Measurements from ENCODE around the gene EML1.

EML1 gene

DNA sequence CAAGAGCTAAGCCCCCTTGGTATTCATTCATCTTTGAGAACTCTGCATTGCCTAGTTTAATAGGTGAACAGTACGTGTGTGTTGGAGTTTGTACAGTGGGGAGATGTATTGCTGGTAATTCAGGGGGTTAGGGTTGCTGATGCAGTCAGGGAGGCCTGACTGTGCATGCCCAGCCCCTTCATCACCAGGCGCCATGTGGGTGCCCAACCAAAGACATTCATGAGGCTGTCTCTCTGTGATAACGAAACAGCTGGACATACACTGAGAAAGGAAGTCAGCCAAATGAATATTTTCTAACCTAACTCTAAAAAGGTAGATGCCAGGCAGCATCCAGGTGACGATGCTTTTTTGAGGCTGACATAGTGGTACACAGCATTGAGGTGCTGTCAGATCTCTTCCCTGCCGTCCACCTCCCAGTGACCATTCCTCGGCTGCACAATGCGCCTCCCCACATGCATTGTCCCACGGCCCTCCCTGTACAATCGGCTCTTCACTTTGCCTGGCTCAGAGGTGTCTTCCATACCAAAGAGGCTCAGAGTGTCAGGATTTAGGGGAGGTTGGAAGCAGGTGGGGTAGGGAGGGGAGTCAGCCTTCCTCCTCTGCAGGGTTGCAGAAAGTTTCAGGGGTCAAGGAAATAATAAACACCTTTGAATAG lies 19.0 kb downstream of the EML1 start:
- Mint-ChIP-seq H3K9me3 (no peaks in the 10 kb centered on the region), H3K27ac (no peak overlapping the region), H3K4me3 (no peak overlapping the region), H3K4me1 (no peaks in the 10 kb centered on the region), H3K27me3 (peaks cover 10% of the 10 kb centered on the region), H3K36me3 (no peaks in the 10 kb centered on the region)
- no peak for ATAC-seq (ENCODE audit: low read depth)
- no peak for DNase-seq (ENCODE audit: low spot score in 2 of 2)

DNA sequence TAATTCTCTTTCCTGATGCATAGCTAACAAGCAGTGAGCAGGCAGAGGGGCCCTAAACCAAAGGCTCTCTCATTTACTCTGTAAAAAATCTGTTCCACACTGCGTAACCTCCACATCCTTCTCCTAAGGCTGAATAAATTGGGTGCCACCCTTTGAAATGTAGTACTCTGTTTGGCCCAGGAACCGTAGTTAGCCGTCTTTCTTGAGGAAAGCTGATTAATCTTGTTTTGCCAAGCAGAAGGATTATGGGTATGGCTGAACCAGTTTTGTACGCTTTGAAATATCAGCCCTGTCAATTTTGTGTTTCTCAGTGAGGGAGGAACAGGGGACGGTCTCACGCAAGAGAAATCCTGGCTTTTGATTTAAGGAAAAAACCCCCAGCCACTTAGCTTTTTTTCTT lies 19.7 kb downstream of the EML1 start:
- Mint-ChIP-seq H3K36me3 (no peaks in the 10 kb centered on the region), H3K4me3 (no peak overlapping the region), H3K27ac (no peak overlapping the region), H3K4me1 (no peaks in the 10 kb centered on the region), H3K9me3 (no peaks in the 10 kb centered on the region), H3K27me3 (peaks cover 14% of the 10 kb centered on the region)
- DNase-seq (ENCODE audit: low spot score in 2 of 2) (no peak), ATAC-seq (ENCODE audit: low read depth) (no peak)

GRCh38 chr14:99815696-99816095 lies 22.5 kb downstream of the EML1 start:
- Mint-ChIP-seq H3K27me3 (peaks cover 18% of the 10 kb centered on the region), H3K4me1 (no peaks in the 10 kb centered on the region), H3K4me3 (no peak overlapping the region), H3K9me3 (no peaks in the 10 kb centered on the region), H3K27ac (no peak overlapping the region), H3K36me3 (no peaks in the 10 kb centered on the region)
- DNase-seq (ENCODE audit: low spot score in 2 of 2) (no peak), ATAC-seq (ENCODE audit: low read depth) (no peak)

DNA sequence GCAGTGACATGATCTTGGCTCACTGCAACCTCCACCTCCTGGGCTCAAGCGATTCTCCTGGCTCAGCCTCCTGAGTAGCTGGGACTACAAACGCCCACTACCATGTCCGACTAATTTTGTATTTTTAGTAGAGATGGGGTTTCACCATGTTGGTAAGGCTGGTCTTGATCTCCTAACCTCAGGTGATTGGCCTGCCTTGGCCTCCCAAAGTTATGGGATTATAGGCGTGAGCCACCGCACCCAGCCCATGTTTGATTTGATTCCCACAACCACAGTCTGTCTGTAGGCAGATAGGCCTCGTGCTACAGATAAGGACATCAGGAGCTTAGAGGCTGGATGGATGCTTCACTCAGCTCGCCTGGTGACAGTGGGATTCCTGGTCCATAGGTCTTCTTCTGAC lies 23.0 kb downstream of the EML1 start:
- Mint-ChIP-seq H3K4me1 (no peaks in the 10 kb centered on the region), H3K4me3 (no peak overlapping the region), H3K9me3 (no peaks in the 10 kb centered on the region), H3K27me3 (peaks cover 18% of the 10 kb centered on the region), H3K36me3 (no peaks in the 10 kb centered on the region), H3K27ac (no peak overlapping the region)
- DNase-seq (ENCODE audit: low spot score in 2 of 2), result no peak
- no peak for ATAC-seq (ENCODE audit: low read depth)

GRCh38 chr14:99816642-99817041 lies 23.4 kb downstream of the EML1 start:
- Mint-ChIP-seq H3K27me3 (peaks cover 17% of the 10 kb centered on the region), H3K4me3 (no peak overlapping the region), H3K4me1 (no peaks in the 10 kb centered on the region), H3K27ac (no peak overlapping the region), H3K36me3 (no peaks in the 10 kb centered on the region), H3K9me3 (no peaks in the 10 kb centered on the region)
- no peak for ATAC-seq (ENCODE audit: low read depth)
- no peak for DNase-seq (ENCODE audit: low spot score in 2 of 2)

DNA sequence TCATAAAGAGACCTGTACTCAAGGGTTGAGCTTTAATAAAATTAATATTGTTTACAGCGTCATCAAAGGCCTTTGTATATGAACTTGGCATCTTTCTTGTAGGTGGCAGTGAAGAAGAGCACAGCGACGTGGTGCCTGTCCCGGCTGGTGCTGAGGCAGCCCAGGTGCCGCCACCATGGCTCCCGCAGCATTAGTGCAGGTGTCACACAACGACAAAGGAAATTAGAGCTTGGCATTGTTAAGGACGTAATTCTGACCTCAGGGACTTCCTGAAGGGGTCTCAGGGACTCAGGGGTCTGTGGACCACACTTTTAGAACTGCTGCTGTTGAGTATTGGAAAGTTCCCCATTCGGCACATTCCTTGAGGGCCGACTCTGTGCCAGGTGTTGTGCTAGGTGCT lies 24.1 kb downstream of the EML1 start:
- Mint-ChIP-seq H3K27ac (no peak overlapping the region), H3K36me3 (no peaks in the 10 kb centered on the region), H3K9me3 (no peaks in the 10 kb centered on the region), H3K4me3 (no peak overlapping the region), H3K27me3 (peaks cover 16% of the 10 kb centered on the region), H3K4me1 (no peaks in the 10 kb centered on the region)
- DNase-seq (ENCODE audit: low spot score in 2 of 2) (no peak), ATAC-seq (ENCODE audit: low read depth) (no peak)

GRCh38 chr14:99818503-99819036 lies 25.4 kb downstream of the EML1 start:
- H3K4me1 Mint-ChIP-seq, result no peaks in the 10 kb centered on the region
- H3K4me3 Mint-ChIP-seq, result no peak overlapping the region
- peaks cover 20% of the 10 kb centered on the region for H3K27me3 Mint-ChIP-seq
- DNase-seq (ENCODE audit: low spot score in 2 of 2), result no peak
- no peak for ATAC-seq (ENCODE audit: low read depth)
- H3K27ac Mint-ChIP-seq, result no peak overlapping the region
- no peaks in the 10 kb centered on the region for H3K36me3 Mint-ChIP-seq
- H3K9me3 Mint-ChIP-seq, result no peaks in the 10 kb centered on the region

GRCh38 chr14:99819514-99819913 lies 26.3 kb downstream of the EML1 start:
- peaks cover 20% of the 10 kb centered on the region for H3K27me3 Mint-ChIP-seq
- DNase-seq (ENCODE audit: low spot score in 2 of 2), result no peak

GRCh38 chr14:99820702-99821331 lies 27.6 kb downstream of the EML1 start:
- H3K4me1 Mint-ChIP-seq, result no peaks in the 10 kb centered on the region
- DNase-seq (ENCODE audit: low spot score in 2 of 2) (no peak), ATAC-seq (ENCODE audit: low read depth) (no peak)
- no peak overlapping the region for H3K4me3 Mint-ChIP-seq
- H3K27ac Mint-ChIP-seq, result no peak overlapping the region
- H3K9me3 Mint-ChIP-seq, result no peaks in the 10 kb centered on the region
- peaks cover 19% of the 10 kb centered on the region for H3K27me3 Mint-ChIP-seq
- H3K36me3 Mint-ChIP-seq, result no peaks in the 10 kb centered on the region

More at GRCh38 chr14:99819514-99819913, 26.3 kb downstream of the EML1 start:
- no peak overlapping the region for H3K4me3 Mint-ChIP-seq
- no peaks in the 10 kb centered on the region for H3K4me1 Mint-ChIP-seq
- ATAC-seq (ENCODE audit: low read depth), result no peak
- no peaks in the 10 kb centered on the region for H3K36me3 Mint-ChIP-seq
- H3K9me3 Mint-ChIP-seq, result no peaks in the 10 kb centered on the region
- H3K27ac Mint-ChIP-seq, result no peak overlapping the region

DNA sequence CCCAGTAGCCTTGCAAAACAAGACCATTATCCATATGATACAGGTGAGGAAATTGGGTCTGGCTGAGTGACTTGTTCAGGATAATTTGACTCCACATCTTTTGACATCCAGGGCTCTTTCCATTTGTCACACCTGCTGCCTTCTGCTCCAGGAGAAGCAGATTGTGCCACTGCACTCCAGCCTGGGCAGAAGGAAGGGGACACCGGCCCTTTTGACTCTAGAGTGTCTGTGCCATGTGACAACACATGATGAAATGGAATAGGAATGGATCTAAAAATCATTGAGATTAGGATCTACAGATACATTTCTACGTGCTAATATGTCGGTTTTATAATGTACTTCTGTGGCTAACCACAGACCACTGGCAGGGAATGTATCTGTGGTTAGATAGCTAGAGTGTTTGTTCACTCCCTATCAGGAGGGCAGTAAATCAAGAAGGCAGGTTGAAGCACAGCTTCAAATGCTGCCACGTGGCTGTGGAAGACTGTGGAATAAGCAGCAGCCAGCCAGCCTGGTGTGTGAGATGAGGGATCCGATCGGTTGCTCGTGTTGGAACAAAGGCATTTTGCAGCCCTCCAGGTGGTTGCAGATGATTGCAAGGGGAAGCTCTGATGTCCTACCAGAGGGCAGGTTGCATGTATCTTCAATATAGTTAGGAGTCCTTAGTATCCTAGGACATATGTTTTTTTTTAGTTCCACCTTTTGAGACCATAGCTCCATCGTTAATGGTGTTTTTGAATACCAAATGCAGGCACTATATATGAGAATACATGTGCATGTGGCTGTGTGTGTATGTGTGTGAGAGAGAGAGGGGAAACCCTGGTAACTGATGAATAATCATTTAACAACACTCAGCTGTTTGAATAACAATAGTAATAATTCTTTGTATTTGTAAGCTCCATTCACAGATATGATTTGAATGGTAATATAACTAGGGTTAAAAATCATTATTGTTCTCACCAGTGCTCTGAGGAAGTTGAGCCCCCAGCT lies 28.6 kb downstream of the EML1 start:
- H3K36me3 Mint-ChIP-seq, result no peaks in the 10 kb centered on the region
- H3K4me3 Mint-ChIP-seq, result no peak overlapping the region
- H3K9me3 Mint-ChIP-seq, result no peaks in the 10 kb centered on the region
- DNase-seq (ENCODE audit: low spot score in 2 of 2), result no peak
- H3K4me1 Mint-ChIP-seq, result no peaks in the 10 kb centered on the region
- ATAC-seq (ENCODE audit: low read depth), result no peak
- no peak overlapping the region for H3K27ac Mint-ChIP-seq
- peaks cover 19% of the 10 kb centered on the region for H3K27me3 Mint-ChIP-seq

DNA sequence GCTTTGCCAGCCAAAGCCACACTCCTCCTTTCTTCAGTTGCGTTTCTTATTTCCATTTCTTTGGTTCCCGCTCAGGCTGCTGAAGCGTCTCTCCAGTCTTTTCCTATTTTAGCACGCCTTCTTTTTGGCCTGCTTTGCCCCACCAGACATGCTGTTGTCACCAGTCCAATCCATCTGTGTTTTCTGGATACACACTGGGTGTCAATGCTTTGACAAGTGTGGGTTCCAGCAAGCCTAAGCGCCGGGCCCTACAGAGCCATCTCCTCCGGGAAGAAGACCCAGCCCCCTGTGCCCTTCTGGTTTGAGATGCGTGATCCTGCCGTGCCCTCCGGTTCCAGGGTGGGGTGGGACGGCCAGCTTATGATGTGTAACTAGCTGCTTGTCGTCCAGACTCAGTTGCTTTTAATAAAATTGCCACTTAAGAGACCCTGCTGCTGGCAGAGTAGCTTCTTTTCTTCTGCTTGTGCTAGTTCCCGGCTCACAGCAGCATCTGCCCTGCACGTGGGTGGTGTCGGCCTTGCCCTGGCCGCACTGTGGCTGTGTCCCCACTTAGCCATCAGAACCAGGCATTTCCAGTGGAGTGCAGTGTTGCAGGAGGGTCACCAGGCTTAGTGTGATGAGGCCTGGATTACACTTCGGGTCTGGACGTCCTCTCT lies 29.7 kb downstream of the EML1 start:
- peaks cover 14% of the 10 kb centered on the region for H3K27me3 Mint-ChIP-seq
- no peak overlapping the region for H3K27ac Mint-ChIP-seq
- DNase-seq (ENCODE audit: low spot score in 2 of 2) (no peak), ATAC-seq (ENCODE audit: low read depth) (no peak)
- no peaks in the 10 kb centered on the region for H3K36me3 Mint-ChIP-seq
- H3K4me1 Mint-ChIP-seq, result no peaks in the 10 kb centered on the region
- no peaks in the 10 kb centered on the region for H3K9me3 Mint-ChIP-seq
- H3K4me3 Mint-ChIP-seq, result no peak overlapping the region

DNA sequence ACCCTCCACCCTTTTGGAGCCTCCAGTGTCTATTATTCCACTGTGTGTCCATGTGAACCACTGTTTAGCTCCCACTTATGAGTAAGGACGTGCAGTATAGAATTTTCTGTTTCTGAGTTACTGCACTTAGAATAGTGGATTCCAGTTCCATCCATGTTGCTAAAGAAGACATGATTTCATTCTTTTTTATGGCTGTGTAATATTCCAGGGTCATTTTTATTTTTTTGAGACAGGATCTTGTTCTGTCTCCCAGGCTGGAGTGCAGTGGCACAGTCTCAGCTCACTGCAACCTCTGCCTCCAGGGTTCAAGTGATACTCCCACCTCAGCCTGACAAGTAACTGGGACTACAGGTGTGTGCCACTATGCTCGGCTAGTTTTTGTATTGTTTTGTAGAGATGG lies 31.6 kb downstream of the EML1 start:
- Mint-ChIP-seq H3K4me1 (no peaks in the 10 kb centered on the region), H3K27me3 (peaks cover 10% of the 10 kb centered on the region), H3K4me3 (no peak overlapping the region), H3K9me3 (no peaks in the 10 kb centered on the region), H3K27ac (no peak overlapping the region), H3K36me3 (no peaks in the 10 kb centered on the region)
- no peak for ATAC-seq (ENCODE audit: low read depth)
- no peak for DNase-seq (ENCODE audit: low spot score in 2 of 2)

DNA sequence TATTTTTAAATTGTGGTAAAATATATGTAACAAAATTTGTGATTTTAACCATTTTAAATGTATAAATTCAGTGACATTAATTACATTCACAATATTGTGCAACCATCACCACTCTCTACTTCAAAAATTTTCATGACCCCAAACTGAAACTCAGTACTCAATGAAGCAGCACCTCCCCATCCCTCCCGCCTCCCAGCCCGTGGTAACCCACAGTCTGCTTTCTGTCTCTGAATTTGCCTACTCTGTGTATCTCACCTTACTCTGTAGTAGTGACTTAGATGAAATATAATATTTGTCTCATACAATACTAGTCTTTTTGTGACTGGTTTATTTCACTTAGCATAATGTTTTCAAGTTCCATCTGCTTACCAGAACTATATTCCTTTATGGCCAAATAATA lies 36.2 kb downstream of the EML1 start:
- peaks cover 12% of the 10 kb centered on the region for H3K27me3 Mint-ChIP-seq
- H3K9me3 Mint-ChIP-seq, result no peaks in the 10 kb centered on the region
- H3K36me3 Mint-ChIP-seq, result no peaks in the 10 kb centered on the region

GRCh38 chr14:99831303-99831702 lies 38.1 kb downstream of the EML1 start:
- H3K27me3 Mint-ChIP-seq, result peaks cover 17% of the 10 kb centered on the region
- no peaks in the 10 kb centered on the region for H3K36me3 Mint-ChIP-seq
- no peak overlapping the region for H3K4me3 Mint-ChIP-seq
- H3K27ac Mint-ChIP-seq, result no peak overlapping the region
- no peaks in the 10 kb centered on the region for H3K9me3 Mint-ChIP-seq
- ATAC-seq (ENCODE audit: low read depth) (no peak), DNase-seq (ENCODE audit: low spot score in 2 of 2) (no peak)
- H3K4me1 Mint-ChIP-seq, result no peaks in the 10 kb centered on the region

More for the DNA sequence above, 36.2 kb downstream of the EML1 start:
- Mint-ChIP-seq H3K4me3 (no peak overlapping the region), H3K4me1 (no peaks in the 10 kb centered on the region), H3K27ac (no peak overlapping the region)
- no peak for DNase-seq (ENCODE audit: low spot score in 2 of 2)
- no peak for ATAC-seq (ENCODE audit: low read depth)

All from memory B cell (primary cell).